ENCODE measurements around the gene S1PR2.

DNA sequence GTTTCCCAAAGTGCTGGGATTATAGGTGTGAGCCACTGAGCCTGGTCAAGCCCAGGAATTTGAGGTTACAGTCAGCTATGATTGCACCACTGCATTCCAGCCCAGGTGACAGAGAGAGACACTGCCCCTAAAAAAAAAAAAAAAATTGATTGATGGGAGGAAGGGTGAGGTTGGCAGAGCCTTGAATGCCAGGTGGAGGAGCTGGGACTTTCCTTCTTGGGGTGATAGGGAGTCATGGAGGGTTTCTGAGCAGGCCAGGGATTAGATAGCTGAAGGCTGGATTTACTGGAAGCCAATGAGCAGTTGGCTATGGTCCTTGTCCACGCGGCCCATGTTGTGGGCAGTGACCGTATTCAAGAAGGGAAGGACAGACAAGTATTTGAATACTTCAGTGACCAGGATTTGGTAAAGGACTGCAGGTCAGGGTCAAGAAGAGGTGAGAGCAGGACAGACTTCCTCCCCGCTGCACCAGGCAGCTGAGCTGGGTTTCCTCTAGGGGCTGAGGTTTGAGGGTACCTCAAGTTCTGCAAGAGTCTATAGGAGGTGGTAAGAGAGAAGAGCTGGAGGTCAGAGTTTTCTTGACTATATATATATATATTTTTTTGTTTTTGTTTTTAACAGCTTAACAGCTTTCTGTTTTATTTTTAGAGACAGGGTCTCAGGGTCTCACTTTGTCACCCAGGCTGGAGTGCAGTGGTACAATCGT, 48.8 kb upstream of the S1PR2 start:
- no peak for TF ChIP-seq EZH2 (IDR thresholded peaks at IDR 0.05; ENCODE audit: low read depth)
- TF ChIP-seq, protein P1, sequence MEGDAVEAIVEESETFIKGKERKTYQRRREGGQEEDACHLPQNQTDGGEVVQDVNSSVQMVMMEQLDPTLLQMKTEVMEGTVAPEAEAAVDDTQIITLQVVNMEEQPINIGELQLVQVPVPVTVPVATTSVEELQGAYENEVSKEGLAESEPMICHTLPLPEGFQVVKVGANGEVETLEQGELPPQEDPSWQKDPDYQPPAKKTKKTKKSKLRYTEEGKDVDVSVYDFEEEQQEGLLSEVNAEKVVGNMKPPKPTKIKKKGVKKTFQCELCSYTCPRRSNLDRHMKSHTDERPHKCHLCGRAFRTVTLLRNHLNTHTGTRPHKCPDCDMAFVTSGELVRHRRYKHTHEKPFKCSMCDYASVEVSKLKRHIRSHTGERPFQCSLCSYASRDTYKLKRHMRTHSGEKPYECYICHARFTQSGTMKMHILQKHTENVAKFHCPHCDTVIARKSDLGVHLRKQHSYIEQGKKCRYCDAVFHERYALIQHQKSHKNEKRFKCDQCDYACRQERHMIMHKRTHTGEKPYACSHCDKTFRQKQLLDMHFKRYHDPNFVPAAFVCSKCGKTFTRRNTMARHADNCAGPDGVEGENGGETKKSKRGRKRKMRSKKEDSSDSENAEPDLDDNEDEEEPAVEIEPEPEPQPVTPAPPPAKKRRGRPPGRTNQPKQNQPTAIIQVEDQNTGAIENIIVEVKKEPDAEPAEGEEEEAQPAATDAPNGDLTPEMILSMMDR (conservative IDR thresholded peaks at IDR 0.05): no peak

Measured in PC-9 (cell line).